ENCODE results near the gene RIOK1. TPM values are rescaled to one million over a fixed set of nuclear protein-coding genes. Genes with fewer than 3 reads are reported as not detected.
A peak's percentile ranks its signal among the peaks of the same experiment; 100 is the strongest.
"Not testable (repeated sequence)": the region's sequence is repeated elsewhere in the genome, so short reads cannot be mapped to it uniquely, and the experiment has no call there.

Gene RIOK1
- polyA plus RNA-seq (2012; ENCODE audit: missing spikeins) = 17.7 TPM

DNA sequence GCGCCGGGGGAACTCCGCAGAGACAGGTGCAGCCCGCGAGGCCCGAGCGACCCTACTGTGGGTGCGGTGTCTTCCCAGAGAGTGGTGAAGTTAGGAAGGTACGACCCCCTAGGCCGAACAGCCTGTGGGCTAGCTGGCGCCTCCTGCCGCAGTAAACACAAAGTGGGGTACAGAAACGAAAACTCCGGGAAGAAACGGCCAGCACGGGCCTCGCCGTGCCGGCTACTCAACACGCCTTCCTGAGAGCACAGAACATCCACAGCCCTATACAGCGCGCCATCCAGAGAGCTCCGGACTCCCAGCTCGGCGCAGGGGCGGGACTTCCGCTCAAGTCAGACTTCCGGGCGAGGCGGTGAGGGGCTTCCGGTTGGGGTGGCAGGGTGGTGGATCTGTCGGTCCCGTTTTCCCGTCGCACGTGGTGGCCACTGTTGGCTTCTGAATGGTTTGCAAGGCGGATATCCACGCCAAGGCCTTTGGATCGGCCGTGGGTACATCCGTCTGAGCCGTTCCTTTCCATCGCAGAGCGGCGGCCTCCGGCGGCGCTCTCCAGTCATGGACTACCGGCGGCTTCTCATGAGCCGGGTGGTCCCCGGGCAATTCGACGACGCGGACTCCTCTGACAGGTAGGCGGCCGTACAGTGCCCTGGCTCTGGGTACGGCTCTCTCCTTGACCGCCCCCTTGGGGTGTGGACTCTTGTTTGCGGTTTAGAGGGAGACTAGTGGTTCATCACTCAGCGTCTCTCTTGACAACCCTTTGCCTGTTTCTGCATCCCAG, at the start of gene RIOK1, which contains the start of gene CAGE1:
Gene RIOK1, plus strand, starts transcription at position 358 of the 775 bp plus-strand sequence. Its CDS starts 195 bp downstream, at position 553.
Gene CAGE1, minus strand, starts transcription at position 292 of the 775 bp plus-strand sequence. CDS start 2,569 bp downstream, outside the sequence.
- TF ChIP-seq TAF1 (IDR thresholded peaks at IDR 0.05; ENCODE audit: borderline replicate concordance, low read depth, low read length) = peak; percentile 88
- peak; percentile 98 for TF ChIP-seq POLR2AphosphoS5 (IDR thresholded peaks at IDR 0.05; ENCODE audit: low read depth, low read length)
- peak; percentile 99 for TF ChIP-seq POLR2A (IDR thresholded peaks at IDR 0.05; ENCODE audit: low read depth, low read length)
- DNase-seq (ENCODE audit: insufficient read length) = peak; percentile 87
- FAIRE-seq = peak; percentile 97

- DNase-seq (ENCODE audit: insufficient read length) (no peak), FAIRE-seq (no peak)
- TF ChIP-seq TAF1 (IDR thresholded peaks at IDR 0.05; ENCODE audit: borderline replicate concordance, low read depth, low read length) (no peak), POLR2AphosphoS5 (IDR thresholded peaks at IDR 0.05; ENCODE audit: low read depth, low read length) (no peak), POLR2A (IDR thresholded peaks at IDR 0.05; ENCODE audit: low read depth, low read length) (no peak)
Measured at GRCh38 chr6:7341271-7341670, 48.3 kb upstream of the RIOK1 start.

GRCh38 chr6:7341989-7342742, 47.4 kb upstream of the RIOK1 start:
- DNase-seq (ENCODE audit: insufficient read length) (no peak), FAIRE-seq (no peak)
- TF ChIP-seq POLR2AphosphoS5 (IDR thresholded peaks at IDR 0.05; ENCODE audit: low read depth, low read length) = no peak
- no peak for TF ChIP-seq POLR2A (IDR thresholded peaks at IDR 0.05; ENCODE audit: low read depth, low read length)
- TF ChIP-seq TAF1 (IDR thresholded peaks at IDR 0.05; ENCODE audit: borderline replicate concordance, low read depth, low read length) = no peak

DNA sequence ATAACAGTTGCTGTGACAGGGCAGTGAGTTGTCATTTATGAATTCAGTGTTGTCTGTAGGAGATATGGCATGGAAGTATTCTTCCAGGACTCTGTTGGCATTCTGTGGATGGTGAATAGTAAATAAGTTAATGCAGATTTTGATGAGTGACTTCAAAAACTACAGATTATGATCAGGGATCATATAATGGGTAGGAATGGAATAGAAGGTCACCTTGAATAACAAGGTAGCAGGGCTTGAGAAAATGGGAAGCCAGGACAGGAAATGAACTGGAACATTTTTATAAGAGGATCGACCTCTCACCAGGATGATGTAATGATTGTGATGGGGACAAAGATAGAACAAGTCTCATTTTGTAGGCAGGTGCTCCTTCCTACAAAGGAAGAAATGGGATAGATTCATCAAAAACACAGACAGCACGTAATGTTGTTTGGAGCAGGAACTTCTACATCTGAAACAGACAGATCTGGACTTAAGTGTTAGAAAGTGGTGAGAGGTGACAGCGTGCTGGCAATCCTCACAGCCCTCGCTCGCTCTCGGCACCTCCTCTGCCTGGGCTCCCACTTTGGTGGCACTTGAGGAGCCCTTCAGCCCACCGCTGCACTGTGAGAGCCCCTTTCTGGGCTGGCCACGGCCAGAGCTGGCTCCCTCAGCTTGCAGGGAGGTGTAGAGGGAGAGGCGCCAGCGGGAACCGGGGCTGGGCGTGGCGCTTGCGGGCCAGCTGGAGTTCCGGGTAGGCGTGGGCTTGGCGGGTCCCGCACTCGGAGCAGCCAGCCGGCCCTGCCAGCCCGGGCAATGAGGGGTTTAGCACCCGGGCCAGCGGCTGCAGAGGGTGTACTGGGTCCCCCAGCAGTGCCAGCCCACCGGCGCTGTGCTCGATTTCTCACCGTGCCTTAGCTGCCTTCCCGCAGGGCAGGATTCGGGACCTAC, 45.8 kb upstream of the RIOK1 start:
- TF ChIP-seq POLR2AphosphoS5 (IDR thresholded peaks at IDR 0.05; ENCODE audit: low read depth, low read length) (no peak), TAF1 (IDR thresholded peaks at IDR 0.05; ENCODE audit: borderline replicate concordance, low read depth, low read length) (no peak), POLR2A (IDR thresholded peaks at IDR 0.05; ENCODE audit: low read depth, low read length) (no peak)
- DNase-seq (ENCODE audit: insufficient read length) (no peak), FAIRE-seq (no peak)

DNA sequence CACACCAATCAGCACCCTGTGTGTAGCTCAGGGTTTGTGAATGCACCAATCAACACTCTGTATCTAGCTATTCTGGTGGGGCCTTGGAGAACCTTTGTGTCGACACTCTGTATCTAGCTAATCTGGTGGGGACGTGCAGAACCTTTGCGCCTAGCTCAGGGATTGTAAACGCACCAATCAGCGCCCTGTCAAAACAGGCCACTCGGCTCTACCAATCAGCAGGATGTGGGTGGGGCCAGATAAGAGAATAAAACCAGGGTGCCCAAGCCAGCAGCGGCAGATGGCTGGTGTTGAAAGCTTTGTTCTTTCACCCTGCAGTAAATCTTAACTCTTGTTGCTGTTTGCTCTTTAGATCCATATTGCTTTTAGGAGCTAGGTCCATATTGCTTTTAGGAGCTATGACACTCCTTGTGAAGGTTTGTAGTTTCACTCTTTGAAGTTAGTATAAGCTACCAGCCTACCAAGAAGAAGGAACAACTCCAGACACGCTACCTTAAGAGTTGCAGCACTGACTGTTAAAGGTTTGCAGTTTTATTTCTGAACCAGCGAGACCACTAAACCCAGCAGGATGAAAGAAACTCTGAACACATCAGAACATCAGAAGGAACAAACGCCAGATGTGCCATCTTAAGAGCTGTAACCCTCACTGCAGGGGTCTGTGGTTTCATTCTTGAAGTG, 44.7 kb upstream of the RIOK1 start:
- FAIRE-seq = not testable (repeated sequence)

DNA sequence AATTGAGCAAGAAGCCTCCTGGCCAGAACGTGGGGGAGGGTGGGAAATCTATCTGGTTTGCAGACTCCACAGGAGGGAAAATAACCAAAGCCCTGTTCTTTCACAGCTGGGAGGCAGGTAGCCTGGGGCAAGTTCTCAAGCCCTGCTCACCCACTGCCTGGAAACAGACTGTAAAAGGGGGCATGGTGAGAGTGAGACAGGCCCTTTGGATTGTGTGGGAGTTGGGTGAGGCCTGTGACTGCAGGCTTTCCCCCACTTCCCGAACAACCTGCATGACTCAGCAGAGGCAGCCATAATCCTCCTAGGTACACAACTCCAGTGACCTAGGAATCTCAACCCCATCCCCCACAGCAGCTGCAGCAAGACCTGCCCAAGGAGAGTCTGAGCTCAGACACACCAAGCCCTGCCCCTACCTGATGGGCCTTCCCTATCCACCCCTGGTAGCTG, 42.0 kb upstream of the RIOK1 start:
- not testable (repeated sequence) for FAIRE-seq; DNase-seq (ENCODE audit: insufficient read length)

More for the DNA sequence above, 44.7 kb upstream of the RIOK1 start:
- not testable (repeated sequence) for DNase-seq (ENCODE audit: insufficient read length)

DNA sequence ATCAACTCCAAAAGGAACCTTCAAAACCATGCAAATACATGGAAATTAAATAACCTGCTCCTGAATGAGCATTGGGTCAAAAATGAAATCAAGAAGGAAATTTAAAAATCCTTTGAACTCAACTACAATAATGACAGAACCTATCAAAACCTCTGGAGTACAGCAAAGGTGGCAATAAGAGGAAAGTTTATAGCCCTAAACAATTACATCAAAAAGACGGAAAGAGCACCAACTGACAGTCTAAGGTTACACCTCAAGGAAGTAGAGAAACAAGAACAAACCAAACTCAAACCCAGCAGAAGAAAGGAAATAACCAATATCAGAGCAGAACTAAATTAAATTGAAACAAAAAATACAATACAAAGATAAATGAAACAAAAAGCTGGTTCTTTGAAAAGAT, 39.0 kb upstream of the RIOK1 start:
- DNase-seq (ENCODE audit: insufficient read length); FAIRE-seq: not testable (repeated sequence)

DNA sequence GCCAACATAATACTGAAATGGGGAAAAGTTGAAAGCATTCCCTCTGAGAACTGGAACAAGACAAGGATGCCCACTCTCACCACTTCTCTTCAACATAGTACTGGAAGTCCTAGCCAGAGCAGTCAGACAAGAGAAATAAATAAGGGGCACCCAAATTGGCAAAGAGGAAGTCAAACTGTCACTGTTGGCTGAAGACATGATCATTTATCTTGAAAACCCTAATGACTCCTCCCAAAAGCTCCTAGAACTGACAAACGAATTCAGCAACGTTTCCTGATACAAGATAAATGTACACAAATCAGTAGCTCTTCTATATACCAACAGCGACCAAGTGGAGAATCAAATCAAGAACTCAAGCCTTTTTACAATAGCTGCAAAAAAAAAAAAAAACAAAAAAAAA, 37.7 kb upstream of the RIOK1 start:
- not testable (repeated sequence) for DNase-seq (ENCODE audit: insufficient read length); FAIRE-seq

DNA sequence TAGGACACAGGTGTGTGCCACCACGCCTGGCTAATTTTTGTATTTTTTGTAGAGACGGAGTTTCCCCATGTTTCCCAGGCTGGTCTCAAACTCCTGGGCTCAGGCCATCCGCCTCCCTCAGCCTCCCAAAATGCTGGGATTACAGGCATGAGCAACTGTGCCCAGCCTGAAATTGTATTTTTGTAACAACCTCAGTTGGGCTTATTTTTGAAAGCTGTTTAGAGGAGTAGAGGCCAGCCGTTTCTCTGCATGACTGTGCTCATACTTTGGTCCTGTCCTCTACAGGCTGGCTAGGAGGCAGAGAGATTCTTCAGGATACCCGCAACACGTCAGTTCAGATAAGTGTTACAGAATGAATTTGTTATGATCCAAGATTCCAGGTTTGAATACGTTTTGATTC, 22.2 kb upstream of the RIOK1 start:
- TF ChIP-seq POLR2AphosphoS5 (IDR thresholded peaks at IDR 0.05; ENCODE audit: low read depth, low read length) = no peak
- no peak for TF ChIP-seq POLR2A (IDR thresholded peaks at IDR 0.05; ENCODE audit: low read depth, low read length)
- no peak for TF ChIP-seq TAF1 (IDR thresholded peaks at IDR 0.05; ENCODE audit: borderline replicate concordance, low read depth, low read length)
- no peak for FAIRE-seq
- no peak for DNase-seq (ENCODE audit: insufficient read length)

DNA sequence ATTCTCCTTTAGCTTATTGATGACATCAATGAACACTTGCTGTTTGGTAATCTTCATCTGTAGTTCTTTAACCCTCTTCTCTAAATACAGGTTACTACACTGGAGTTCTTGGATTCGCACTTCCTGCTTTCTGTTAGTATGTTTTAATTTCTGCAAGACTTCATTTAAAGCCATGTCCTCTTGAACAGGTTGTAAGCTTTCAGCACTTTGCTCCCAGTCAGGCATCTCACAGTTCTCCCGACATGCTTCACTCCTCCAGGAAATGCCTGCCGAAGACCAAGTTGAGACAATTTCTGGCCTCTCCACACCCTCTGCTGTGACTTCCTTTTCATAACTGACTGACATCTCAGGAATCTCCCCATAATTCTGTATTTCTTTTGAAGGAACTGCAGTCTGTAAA, 15.9 kb upstream of the RIOK1 start:
- TF ChIP-seq TAF1 (IDR thresholded peaks at IDR 0.05; ENCODE audit: borderline replicate concordance, low read depth, low read length) = no peak
- no peak for TF ChIP-seq POLR2A (IDR thresholded peaks at IDR 0.05; ENCODE audit: low read depth, low read length)
- no peak for TF ChIP-seq POLR2AphosphoS5 (IDR thresholded peaks at IDR 0.05; ENCODE audit: low read depth, low read length)
- DNase-seq (ENCODE audit: insufficient read length) (no peak), FAIRE-seq (peak; percentile 81)

DNA sequence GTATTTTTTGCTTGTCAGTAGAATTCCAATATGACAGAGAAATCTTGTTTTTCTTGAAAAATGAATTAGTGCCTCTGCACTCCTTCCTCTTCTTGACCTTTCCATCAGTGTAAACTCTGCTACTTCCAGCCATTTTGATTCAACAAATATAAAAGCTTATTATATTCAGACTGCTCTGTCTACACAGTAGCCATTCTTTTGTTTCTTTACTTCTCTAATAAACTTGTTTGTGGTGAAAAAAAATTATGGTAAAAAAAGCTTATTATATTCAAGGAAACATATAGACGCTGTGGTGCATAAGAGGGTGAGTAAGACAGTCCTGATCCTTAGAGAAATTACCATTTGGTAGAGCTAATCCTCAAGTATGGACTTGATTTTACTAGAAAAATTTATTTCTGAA, 11.6 kb upstream of the RIOK1 start:
- FAIRE-seq (no peak), DNase-seq (ENCODE audit: insufficient read length) (no peak)
- no peak for TF ChIP-seq POLR2AphosphoS5 (IDR thresholded peaks at IDR 0.05; ENCODE audit: low read depth, low read length)
- no peak for TF ChIP-seq TAF1 (IDR thresholded peaks at IDR 0.05; ENCODE audit: borderline replicate concordance, low read depth, low read length)
- no peak for TF ChIP-seq POLR2A (IDR thresholded peaks at IDR 0.05; ENCODE audit: low read depth, low read length)

All from GM12892 (cell line).